Measurements from ENCODE around the gene RUNX3.

The RUNX3 gene

DNA sequence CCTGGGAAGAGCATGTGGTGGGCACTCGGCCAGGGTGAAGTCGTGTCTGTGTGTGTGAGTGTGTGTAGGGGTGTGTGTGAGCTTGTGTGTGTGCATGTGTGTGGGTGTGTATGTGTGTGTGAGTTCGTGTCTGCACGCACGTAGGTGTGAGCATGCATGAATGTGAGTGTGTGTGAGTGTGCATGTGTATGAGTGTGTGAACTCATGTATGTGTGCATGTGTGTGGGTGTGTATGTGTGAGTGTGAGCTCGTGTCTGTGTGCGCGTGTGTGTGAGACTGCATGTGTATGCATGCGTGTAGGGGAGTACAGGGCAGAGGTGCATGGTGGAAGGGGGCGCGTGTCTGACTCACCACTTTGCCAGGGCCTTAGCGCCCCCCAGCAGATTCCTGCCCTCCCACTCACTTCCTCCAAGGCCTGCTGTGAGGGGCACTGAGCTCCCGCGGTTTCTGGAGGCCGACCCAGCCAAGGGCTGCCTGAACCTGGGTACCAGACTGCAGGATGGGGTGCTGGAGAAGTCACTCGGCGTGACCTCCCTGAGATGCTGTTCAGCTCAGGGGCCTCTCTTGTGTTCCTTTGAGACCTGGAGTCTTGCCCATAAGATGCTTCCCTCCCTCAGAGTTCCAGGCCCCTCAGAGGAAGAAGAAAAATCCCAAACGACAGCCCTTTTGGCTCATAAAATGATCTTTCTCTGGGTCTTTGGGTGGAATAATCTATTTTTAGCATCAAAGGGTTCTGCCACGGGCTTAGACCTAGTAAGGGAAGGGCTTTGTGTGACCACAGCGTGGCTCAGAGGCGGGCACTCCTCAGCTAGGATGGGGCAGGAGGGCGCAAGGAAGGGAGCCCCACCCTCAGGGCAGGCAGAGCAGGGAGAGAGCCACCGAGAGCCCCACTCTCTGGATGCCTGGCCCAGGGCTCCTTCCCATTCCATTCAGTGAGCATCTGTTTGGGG lies 41.1 kb upstream of the RUNX3 start:
- TF ChIP-seq CTCF (IDR thresholded peaks at IDR 0.05; ENCODE audit: control insufficient read depth, insufficient read depth, low read depth, low read length, missing control alignments) = no peak
- no peak for DNase-seq (ENCODE audit: low read depth)
- H3K4me3 ChIP-seq (ENCODE audit: control insufficient read depth, low read depth, low read length) = no peak overlapping the region

DNA sequence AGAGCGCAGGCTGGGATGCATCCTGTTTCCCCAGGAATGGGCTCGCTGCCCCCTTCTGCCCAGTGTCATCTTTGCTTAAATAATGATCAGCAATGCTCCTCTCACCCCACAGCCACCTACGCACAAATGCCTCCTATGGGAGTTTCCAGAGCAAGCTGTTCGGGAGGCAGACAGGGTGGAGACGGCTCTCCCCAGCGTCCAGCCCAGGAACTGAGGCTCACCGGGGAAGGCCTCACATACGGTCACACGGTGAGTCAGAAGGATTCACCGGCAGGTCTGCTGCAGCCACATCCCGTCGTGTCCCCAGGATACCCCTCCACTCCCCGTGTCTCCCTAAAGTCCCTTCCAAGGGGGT lies 40.3 kb upstream of the RUNX3 start:
- peak; percentile 37 for TF ChIP-seq CTCF (IDR thresholded peaks at IDR 0.05; ENCODE audit: control insufficient read depth, insufficient read depth, low read depth, low read length, missing control alignments)
- no peak overlapping the region for H3K4me3 ChIP-seq (ENCODE audit: control insufficient read depth, low read depth, low read length)
- DNase-seq (ENCODE audit: low read depth) = no peak

DNA sequence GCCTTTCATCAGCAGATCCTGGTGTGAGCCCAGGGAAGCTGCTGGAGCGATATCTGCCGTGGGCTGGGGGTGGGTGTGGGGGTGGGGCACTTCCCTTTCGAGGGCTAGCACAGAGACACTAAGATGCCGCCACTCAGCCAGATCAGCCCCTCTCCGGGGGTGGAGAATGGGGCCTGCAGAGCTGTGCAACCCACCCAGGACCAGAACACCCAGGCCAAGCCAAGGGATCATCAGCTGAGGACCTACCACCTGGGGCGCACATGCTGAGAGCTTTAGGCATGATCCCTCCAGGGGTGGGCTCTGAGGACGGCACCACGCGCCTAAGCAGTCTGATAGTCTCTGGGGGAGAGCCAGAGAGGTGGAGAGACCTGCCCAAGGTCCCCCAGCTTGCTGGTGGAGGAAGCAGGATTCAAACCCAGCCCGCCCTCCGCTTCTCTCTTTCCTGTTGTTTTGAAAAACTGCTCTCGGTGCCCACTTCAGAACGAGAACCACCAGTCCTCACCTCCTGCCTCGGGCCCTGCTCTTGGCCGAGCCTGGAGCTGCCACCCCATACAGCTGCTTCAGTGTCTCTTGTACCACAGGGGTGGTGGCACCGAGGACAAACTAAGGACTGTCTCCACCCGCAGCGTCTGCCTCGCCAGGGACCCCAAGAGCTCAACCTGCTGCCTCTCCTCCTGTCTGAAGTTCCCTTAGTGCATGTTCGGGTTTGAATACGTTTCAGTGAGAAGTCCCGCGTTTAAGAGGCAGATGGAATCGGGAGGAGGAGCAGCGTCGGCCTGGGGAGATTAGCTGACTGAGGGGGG lies 39.7 kb upstream of the RUNX3 start:
- no peak for TF ChIP-seq CTCF (IDR thresholded peaks at IDR 0.05; ENCODE audit: control insufficient read depth, insufficient read depth, low read depth, low read length, missing control alignments)
- no peak for DNase-seq (ENCODE audit: low read depth)
- no peak overlapping the region for H3K4me3 ChIP-seq (ENCODE audit: control insufficient read depth, low read depth, low read length)

DNA sequence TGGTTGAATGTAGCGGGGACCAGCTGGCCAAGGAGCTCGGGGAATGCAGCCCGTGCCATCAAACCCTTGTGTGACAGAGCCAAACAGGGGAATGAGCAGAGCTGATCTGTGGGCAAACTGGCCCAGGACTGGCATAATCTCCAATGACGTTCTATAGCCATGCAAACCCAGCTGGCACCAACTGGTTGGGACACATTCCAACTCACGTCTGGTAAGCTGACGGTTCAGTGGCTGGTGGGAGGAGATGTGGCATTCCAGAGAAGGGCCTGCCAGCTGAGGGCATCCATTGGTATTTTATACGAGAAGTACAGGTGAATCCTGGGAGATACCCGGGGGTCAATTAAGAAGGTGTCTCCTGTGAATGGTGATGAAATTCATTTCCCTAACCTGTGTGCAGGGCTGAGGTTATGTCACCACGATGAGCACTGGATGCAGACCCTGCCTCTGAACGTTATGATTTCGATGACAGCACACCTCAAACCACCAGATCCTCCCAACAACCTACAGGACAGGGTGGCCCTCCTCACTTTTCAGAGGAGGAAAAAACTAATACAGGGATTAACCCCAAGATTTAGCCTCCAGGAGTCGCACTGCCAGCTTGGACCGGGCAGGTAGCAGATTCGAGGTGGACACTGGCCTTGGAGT lies 39.0 kb upstream of the RUNX3 start:
- DNase-seq (ENCODE audit: low read depth) = no peak
- no peak for TF ChIP-seq CTCF (IDR thresholded peaks at IDR 0.05; ENCODE audit: control insufficient read depth, insufficient read depth, low read depth, low read length, missing control alignments)
- no peak overlapping the region for H3K4me3 ChIP-seq (ENCODE audit: control insufficient read depth, low read depth, low read length)

GRCh38 chr1:24967962-24968361 lies 37.9 kb upstream of the RUNX3 start:
- no peak overlapping the region for H3K4me3 ChIP-seq (ENCODE audit: control insufficient read depth, low read depth, low read length)
- DNase-seq (ENCODE audit: low read depth) = no peak
- TF ChIP-seq CTCF (IDR thresholded peaks at IDR 0.05; ENCODE audit: control insufficient read depth, insufficient read depth, low read depth, low read length, missing control alignments) = no peak

GRCh38 chr1:24967555-24967954 lies 37.5 kb upstream of the RUNX3 start:
- H3K4me3 ChIP-seq (ENCODE audit: control insufficient read depth, low read depth, low read length) = no peak overlapping the region
- TF ChIP-seq CTCF (IDR thresholded peaks at IDR 0.05; ENCODE audit: control insufficient read depth, insufficient read depth, low read depth, low read length, missing control alignments) = no peak
- DNase-seq (ENCODE audit: low read depth) = no peak

Data from AG09309 (cell line).